ENCODE results near the gene ZFAND6.

ZFAND6 gene

GRCh38 chr15:80052597-80053304 is 6.7 kb upstream of the ZFAND6 start:
- DNase-seq = no peak

GRCh38 chr15:80055933-80056332 is 3.5 kb upstream of the ZFAND6 start:
- DNase-seq = peak; percentile 42

GRCh38 chr15:80058044-80058443 is 1.4 kb upstream of the ZFAND6 start:
- no peak for DNase-seq

GRCh38 chr15:80059786-80060355 is 395 bp downstream of the ZFAND6 start:
- peak; percentile 74 for DNase-seq

- DNase-seq = peak; percentile 71
These were observed 1.0 kb downstream of the ZFAND6 start for GRCh38 chr15:80060356-80061006.

- DNase-seq = peak; percentile 37
These were observed 2.1 kb downstream of the ZFAND6 start for GRCh38 chr15:80061582-80061981.

GRCh38 chr15:80066912-80067311 is 7.4 kb downstream of the ZFAND6 start:
- DNase-seq = no peak

- no peak for DNase-seq
These were observed 9.1 kb downstream of the ZFAND6 start for GRCh38 chr15:80068578-80068977.

- peak; percentile 48 for DNase-seq
These were observed 11.4 kb downstream of the ZFAND6 start for GRCh38 chr15:80070840-80071239.

- DNase-seq = no peak
These were observed 12.2 kb downstream of the ZFAND6 start for GRCh38 chr15:80071652-80072051.

- peak; percentile 82 for DNase-seq
These were observed 13.0 kb downstream of the ZFAND6 start for GRCh38 chr15:80072285-80072994.

GRCh38 chr15:80073197-80073596 is 13.7 kb downstream of the ZFAND6 start:
- DNase-seq = no peak

GRCh38 chr15:80076321-80077318 is 17.1 kb downstream of the ZFAND6 start:
- no peak for DNase-seq

- peak; percentile 80 for DNase-seq
These were observed 21.9 kb downstream of the ZFAND6 start for GRCh38 chr15:80081390-80081789.

- no peak for DNase-seq
These were observed 27.6 kb downstream of the ZFAND6 start for GRCh38 chr15:80087104-80087503.

GRCh38 chr15:80090041-80090440 is 30.6 kb downstream of the ZFAND6 start:
- no peak for DNase-seq

GRCh38 chr15:80090879-80091503 is 31.5 kb downstream of the ZFAND6 start:
- no peak for DNase-seq

- DNase-seq = no peak
These were observed 34.5 kb downstream of the ZFAND6 start for GRCh38 chr15:80093854-80094418.

GRCh38 chr15:80095511-80095910 is 36.0 kb downstream of the ZFAND6 start:
- no peak for DNase-seq

GRCh38 chr15:80095969-80096368 is 36.5 kb downstream of the ZFAND6 start:
- no peak for DNase-seq

GRCh38 chr15:80098341-80098740 is 38.9 kb downstream of the ZFAND6 start:
- DNase-seq = no peak

Data from inflammatory macrophage treated with lipopolysaccharide for 4 hours (primary cell).